ENCODE measurements around the gene CNOT11. TPM values are rescaled to one million over a fixed set of nuclear protein-coding genes. Genes with fewer than 3 reads are reported as not detected.
"Not testable (repeated sequence)": the region's sequence is repeated elsewhere in the genome, so short reads cannot be mapped to it uniquely, and the experiment has no call there.

Gene CNOT11
- total RNA-seq, 3 donors from 2014 or later (not counting 1 experiment from before 2014, with no cell fraction given), result 41.7 to 49.8 (median 46.0) TPM

DNA sequence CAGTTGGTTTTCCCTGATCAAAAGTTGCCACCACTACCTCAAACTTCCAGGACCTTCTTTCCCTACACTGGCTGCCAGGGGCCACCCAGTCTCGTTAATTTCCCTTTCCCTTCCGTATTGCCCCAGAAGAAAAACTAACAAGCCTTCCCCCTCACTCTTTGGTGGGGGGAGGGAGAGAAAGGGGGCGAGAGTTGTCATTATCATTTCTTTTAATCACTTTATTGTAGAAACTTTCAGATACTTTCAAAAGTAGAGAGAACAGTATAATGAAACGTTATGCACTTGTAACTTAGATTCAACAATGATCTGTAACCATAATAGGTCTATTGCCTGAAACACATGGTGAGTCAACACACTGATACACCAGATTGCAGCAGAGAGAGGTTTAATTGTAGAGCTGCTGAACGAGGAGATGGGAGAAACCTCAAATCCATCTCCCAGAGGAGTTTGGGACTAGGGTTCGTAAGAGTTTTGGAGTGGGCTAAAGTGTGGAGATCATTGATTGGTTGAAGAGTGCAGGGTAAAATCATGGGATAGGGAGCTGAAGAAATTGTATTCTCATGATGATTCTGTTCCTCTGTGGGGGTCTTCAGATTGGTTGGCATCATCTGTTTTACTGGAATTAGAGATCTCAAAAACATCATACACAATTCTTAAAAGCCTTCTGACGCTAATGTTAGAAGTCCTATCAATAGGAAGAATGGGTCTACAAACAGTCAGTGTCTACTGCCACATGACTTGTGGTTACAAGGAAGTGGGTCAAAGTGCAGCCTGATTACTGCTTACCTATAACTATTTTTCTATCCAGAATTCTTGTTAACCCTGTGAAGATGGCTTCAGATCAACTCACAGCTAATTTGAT lies 58.4 kb downstream of the CNOT11 start:
- Histone ChIP-seq H3K4me1 (ENCODE audit: control insufficient read depth, insufficient read depth, low read length) (peaks cover 41% of the 10 kb centered on the region), H3K27ac (ENCODE audit: low read length) (peak overlapping the region; percentile 44), H3K4me3 (ENCODE audit: low read length) (no peak overlapping the region), H3K36me3 (ENCODE audit: control insufficient read depth, insufficient read depth, low read length) (peaks cover 2% of the 10 kb centered on the region), H3K9me3 (ENCODE audit: control insufficient read depth, insufficient read depth, low read length) (no peaks in the 10 kb centered on the region), H3K27me3 (ENCODE audit: control insufficient read depth, insufficient read depth, low read length) (no peaks in the 10 kb centered on the region)
- Mint-ChIP-seq H3K36me3 (no peaks in the 10 kb centered on the region), H3K27ac (peak overlapping the region; percentile 90 to 98), H3K4me3 (peak overlapping the region; percentile 77), H3K4me1 (peaks cover 57 to 59% of the 10 kb centered on the region in 2 donors), H3K27me3 (ENCODE audit: low read depth in 2 of 2) (no peaks in the 10 kb centered on the region), H3K9me3 (no peaks in the 10 kb centered on the region)
- WGBS (ENCODE audit: insufficient coverage), result 56% methylated on average over 3 of the region's 7 CpGs
- peak in 1 of 2 donors; percentile 67 for DNase-seq
- intact Hi-C loops (cut with micrococcal nuclease), result no loop called here
- TF ChIP-seq, protein P1, sequence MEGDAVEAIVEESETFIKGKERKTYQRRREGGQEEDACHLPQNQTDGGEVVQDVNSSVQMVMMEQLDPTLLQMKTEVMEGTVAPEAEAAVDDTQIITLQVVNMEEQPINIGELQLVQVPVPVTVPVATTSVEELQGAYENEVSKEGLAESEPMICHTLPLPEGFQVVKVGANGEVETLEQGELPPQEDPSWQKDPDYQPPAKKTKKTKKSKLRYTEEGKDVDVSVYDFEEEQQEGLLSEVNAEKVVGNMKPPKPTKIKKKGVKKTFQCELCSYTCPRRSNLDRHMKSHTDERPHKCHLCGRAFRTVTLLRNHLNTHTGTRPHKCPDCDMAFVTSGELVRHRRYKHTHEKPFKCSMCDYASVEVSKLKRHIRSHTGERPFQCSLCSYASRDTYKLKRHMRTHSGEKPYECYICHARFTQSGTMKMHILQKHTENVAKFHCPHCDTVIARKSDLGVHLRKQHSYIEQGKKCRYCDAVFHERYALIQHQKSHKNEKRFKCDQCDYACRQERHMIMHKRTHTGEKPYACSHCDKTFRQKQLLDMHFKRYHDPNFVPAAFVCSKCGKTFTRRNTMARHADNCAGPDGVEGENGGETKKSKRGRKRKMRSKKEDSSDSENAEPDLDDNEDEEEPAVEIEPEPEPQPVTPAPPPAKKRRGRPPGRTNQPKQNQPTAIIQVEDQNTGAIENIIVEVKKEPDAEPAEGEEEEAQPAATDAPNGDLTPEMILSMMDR (IDR thresholded peaks at IDR 0.05), result no peak
- no peak for ATAC-seq

DNA sequence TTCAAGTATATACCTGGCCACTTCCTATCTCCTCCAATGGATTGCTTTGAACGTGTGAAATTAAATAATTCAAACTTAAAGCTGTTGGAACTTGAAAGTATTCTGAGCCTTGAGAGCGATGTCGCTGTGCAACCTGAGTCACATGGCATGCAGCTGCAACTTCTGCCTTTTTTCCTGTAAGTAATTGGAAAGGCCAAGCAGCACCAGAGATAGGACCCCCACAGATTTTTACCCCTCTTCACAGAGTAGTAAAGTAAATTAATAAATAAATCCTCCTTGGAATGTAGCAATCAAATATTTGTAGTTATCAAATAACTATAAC lies 59.0 kb downstream of the CNOT11 start:
- Histone ChIP-seq H3K27me3 (ENCODE audit: control insufficient read depth, insufficient read depth, low read length) (no peaks in the 10 kb centered on the region), H3K36me3 (ENCODE audit: control insufficient read depth, insufficient read depth, low read length) (no peaks in the 10 kb centered on the region), H3K9me3 (ENCODE audit: control insufficient read depth, insufficient read depth, low read length) (no peaks in the 10 kb centered on the region), H3K27ac (ENCODE audit: low read length) (peak overlapping the region; percentile 44), H3K4me1 (ENCODE audit: control insufficient read depth, insufficient read depth, low read length) (peaks cover 37% of the 10 kb centered on the region), H3K4me3 (ENCODE audit: low read length) (no peak overlapping the region)
- H3K4me3 Mint-ChIP-seq, result peak overlapping the region; percentile 77
- peak overlapping the region; percentile 90 to 98 for H3K27ac Mint-ChIP-seq
- no peaks in the 10 kb centered on the region for H3K27me3 Mint-ChIP-seq (ENCODE audit: low read depth in 2 of 2)
- no peaks in the 10 kb centered on the region for H3K9me3 Mint-ChIP-seq
- TF ChIP-seq, protein P1 (IDR thresholded peaks at IDR 0.05), result no peak
- DNase-seq, result no peak
- H3K36me3 Mint-ChIP-seq, result no peaks in the 10 kb centered on the region
- WGBS (ENCODE audit: insufficient coverage), result 13% methylated on average over 2 of the region's 3 CpGs
- intact Hi-C loops (cut with micrococcal nuclease), result no loop called here
- peaks cover 51 to 53% of the 10 kb centered on the region in 2 donors for H3K4me1 Mint-ChIP-seq
- no peak for ATAC-seq

DNA sequence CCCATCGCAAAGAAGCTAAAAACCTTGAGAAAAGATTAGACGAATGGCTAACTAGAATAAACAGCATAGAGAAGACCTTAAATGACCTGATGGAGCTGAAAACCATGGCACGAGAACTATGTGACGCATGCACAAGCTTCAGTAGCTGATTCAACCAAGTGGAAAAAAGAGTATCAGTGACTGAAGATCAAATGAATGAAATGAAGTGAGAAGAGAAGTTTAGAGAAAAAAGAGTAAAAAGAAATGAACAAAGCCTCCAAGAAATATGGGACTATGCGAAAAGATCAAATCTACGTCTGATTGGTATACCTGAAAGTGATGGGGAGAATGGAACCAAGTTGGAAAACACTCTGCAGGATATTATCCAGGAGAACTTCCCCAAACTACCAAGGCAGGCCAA lies 63.9 kb downstream of the CNOT11 start:
- WGBS (ENCODE audit: insufficient coverage), result 50% methylated on average over 2 of the region's 6 CpGs

More for the DNA sequence above, 63.9 kb downstream of the CNOT11 start:
- H3K27ac ChIP-seq (ENCODE audit: low read length); H3K36me3 ChIP-seq (ENCODE audit: control insufficient read depth, insufficient read depth, low read length); ATAC-seq; H3K9me3 Mint-ChIP-seq; H3K36me3 Mint-ChIP-seq; H3K4me3 Mint-ChIP-seq; H3K4me3 ChIP-seq (ENCODE audit: low read length); H3K27me3 ChIP-seq (ENCODE audit: control insufficient read depth, insufficient read depth, low read length); H3K9me3 ChIP-seq (ENCODE audit: control insufficient read depth, insufficient read depth, low read length); H3K27ac Mint-ChIP-seq; intact Hi-C loops (cut with micrococcal nuclease); H3K27me3 Mint-ChIP-seq (ENCODE audit: low read depth in 2 of 2); DNase-seq: not testable (repeated sequence)
- H3K4me1 Mint-ChIP-seq, result peaks cover 25 to 28% of the 10 kb centered on the region in 2 donors
- H3K4me1 ChIP-seq (ENCODE audit: control insufficient read depth, insufficient read depth, low read length), result peaks cover 12% of the 10 kb centered on the region

Other genes starting within 250 kb of the CNOT11 start
- gene TBC1D8, start 101.5 kb upstream of the CNOT11 start, total RNA-seq, result 1 to 10 TPM; 2.2 to 8.7 (median 5.1) TPM
- 100 to 1,000 TPM; 133 to 151 (median 149) TPM for gene RNF149, start 55.8 kb downstream of the CNOT11 start, total RNA-seq
- not detected for gene CREG2, start 134.6 kb downstream of the CNOT11 start, total RNA-seq
- gene RFX8, start 222.2 kb downstream of the CNOT11 start, total RNA-seq, result under 1 TPM in 1 of 3 donors, not detected in 2; 0.68 TPM